NCI-H2171 treated with DMSO at 0.1 percent for 48 hours (cell line): ENCODE data around the gene ADAMTS2.
A peak's percentile ranks its signal among the peaks of the same experiment; 100 is the strongest.

ENCODE experiments used
- DNase-seq: peaks from one replicate; lab custom pipeline; 2025; lab: John Stamatoyannopoulos, UW

The ADAMTS2 gene

GRCh38 chr5:179254638-179255271, 90.5 kb downstream of the ADAMTS2 start:
- no peak for DNase-seq

- DNase-seq = no peak
Observed at GRCh38 chr5:179253730-179254129, 91.5 kb downstream of the ADAMTS2 start.

GRCh38 chr5:179251276-179251969, 93.8 kb downstream of the ADAMTS2 start:
- DNase-seq = no peak

DNA sequence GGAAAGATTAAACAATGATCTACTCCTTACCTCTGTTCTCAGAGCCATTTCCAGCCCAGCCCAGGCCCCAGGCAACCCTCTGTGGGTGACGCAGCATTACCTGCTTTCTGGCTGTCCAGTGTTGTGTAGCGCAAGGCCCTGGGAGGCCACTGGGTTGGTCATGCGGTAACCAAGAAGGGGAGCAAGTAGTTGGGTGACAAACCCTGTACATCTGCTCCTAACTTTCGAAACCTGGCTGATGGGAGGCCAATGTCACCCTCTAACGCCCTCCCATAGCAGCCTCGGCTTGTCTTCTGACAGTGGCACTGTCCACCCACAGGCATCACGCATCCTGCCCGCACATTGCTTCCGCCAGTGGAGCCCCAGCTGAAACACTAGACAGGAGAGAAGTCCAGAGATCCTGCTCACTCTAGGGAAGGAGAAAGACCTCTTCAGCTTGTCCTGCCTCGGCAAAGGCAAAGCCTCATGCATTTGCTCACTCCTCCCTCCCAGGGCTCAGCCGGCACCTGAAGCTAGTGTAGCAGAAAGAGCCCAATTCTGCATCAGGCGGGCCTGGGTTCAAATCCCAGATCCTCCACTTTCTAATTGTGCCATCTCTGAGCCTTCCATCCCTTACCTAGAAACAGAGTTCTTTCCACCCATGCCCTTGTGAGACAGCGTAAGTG, 94.6 kb downstream of the ADAMTS2 start:
- no peak for DNase-seq

DNA sequence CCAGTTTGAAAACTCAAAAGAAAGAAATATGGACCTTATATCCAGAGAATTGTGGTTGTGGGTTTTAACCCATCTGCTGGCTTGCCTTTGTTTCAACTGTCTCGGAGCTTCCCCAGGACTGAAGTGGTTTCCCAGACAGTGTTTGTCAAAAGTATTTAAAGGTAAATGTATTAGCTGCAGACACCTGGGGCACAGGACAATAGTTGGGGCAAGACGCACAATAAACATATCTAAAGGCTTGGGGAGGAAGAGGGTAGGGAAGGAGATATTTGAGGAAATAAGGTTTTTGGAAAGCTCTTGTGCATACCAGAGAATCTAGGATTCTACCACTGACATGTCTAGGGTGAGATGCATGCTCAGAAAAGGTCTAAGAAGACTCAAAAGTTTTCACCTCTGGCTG, 99.0 kb downstream of the ADAMTS2 start:
- no peak for DNase-seq

GRCh38 chr5:179245031-179245430, 100.2 kb downstream of the ADAMTS2 start:
- DNase-seq = no peak

- peak; percentile 24 for DNase-seq
Observed at GRCh38 chr5:179244044-179244443, 101.2 kb downstream of the ADAMTS2 start.

DNA sequence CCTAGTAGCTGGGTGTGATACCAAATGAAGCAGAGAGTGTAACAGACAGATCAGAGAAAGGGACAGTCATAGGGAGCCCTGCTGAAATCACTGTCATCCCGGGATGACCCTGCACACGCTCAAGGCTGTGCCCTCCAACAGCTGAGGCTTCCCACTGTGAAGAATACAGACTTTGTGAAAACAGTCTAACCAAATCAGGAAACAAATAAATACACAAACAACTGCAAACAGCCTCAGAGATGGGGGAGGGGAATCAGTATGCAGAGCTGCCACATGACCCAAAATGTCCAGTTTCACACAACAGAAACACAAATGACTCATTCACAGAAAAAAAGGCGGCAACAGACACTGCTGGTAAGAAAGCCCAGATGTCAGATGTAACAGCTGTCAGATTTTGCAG, 101.9 kb downstream of the ADAMTS2 start:
- DNase-seq = peak; percentile 59

GRCh38 chr5:179242676-179243075, 102.6 kb downstream of the ADAMTS2 start:
- DNase-seq = no peak

GRCh38 chr5:179241764-179242370, 103.4 kb downstream of the ADAMTS2 start:
- DNase-seq = no peak

- no peak for DNase-seq
Observed at GRCh38 chr5:179241175-179241574, 104.1 kb downstream of the ADAMTS2 start.

GRCh38 chr5:179240561-179240960, 104.7 kb downstream of the ADAMTS2 start:
- DNase-seq = no peak

DNA sequence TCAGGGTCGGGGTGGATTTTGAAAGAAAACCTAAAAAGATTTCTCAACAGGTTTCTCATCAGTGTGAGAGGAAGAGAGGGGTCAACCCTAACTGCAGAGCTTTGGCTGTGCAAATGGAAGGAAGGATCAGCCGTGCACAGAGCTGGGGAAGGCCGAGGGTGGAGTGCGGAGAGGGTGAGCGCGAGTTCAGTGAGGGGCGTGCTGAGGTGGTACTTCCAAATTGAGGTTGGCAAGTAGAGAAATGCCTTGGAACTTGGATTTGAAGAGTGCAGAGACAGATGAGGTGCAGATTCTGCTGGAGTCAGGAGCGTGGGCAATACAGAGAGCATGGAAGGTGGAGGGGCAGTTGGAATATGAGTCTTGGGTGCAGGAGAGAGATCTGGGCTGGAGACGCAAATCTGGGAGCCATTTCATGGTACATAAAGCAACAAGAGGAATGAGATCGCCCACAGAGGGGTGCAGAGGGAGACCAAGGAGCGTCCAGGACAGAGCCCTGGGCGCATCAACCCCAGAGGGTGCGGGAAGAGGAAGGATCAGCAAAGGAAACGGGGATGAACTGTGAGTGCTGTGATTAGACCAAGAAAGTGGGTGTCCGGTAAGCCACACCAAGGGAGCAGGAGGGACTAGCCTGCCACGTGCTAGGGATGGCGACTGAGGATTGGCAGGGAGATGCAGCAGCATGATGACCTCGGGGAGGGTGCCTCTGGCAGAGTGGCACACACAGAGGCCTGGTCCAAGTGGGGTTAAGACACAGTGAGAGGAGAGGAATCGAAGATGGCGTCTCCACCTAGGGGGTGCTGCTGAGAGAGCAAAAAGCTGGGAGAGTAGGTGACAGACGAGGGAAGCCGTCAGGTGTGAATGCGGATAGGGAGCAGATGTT, 105.8 kb downstream of the ADAMTS2 start:
- no peak for DNase-seq

GRCh38 chr5:179238628-179238970, 106.7 kb downstream of the ADAMTS2 start:
- DNase-seq = no peak

GRCh38 chr5:179237770-179238627, 107.3 kb downstream of the ADAMTS2 start:
- no peak for DNase-seq

DNA sequence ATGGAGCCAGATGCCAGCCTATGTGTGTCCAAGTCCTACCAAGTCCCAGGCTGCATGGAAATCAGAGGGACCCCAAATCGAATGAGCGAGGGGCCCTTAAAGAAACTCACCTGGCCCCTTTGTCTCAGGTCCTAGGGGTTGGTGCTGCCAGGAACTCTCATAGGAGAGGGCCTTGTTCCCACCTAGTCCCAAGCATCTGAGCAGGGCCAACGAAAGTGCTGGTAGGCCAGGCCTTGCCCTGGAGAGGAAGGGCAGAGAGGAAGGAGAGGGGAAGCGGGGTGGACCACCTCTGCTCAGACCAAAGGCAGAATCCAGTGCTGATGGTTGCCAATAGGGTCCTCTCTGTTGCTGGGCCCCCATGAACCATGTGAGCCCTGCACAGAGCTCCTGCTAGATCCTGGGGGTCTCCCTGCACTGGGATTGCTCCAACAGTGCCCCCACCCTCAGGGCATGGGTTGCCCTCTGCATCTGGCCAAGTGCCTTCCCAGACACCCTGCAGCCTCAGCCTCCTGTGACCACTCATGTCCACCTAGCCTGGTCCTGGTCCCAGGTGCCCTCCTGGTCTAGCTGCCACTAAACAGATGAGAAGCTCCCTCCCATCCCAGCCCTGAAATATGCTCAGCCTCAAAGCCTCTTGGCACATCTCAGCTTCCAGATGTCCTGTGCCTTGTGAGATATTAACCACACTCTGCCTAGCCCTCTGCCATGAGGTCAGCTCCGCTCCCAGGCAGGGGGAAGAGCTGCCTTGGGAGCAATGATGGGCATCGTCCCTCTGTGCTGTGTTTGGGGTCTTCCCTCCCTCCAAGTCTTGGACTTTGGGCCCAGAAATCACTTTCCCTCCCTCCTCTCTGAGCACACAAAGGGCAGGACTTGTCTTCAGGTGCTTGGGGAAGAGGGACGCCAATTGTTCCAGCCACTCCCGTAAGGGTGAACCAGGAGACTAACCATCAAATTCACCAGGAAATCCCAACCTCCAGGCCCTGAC, 109.6 kb downstream of the ADAMTS2 start:
- no peak for DNase-seq

DNA sequence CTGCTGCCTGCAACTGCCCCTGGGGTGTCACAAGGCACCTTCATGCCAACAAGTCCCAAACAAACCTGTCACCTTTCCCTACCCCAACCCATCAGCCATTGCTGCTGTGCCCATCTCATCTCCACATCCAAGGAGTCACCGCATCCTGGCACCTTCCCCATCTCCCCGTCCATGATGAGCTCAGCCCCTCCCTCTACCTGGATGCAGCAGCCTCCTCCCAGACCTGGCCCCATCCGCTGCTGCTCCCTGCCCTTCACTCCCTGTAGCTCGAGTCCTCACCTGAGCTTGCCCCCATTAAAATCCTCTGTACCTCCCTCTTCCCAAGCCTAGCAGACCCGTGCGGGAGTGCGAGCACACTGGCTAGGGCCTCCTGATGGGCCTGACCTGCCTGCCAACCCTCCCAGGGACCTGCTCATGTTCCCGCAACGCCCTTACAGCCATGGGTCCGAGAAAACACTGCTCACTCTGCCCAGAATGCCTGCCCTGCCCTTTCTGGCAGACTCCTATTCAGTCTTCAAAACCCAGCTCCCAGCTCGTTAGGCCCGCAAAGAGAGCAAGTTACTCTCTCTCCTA, 110.6 kb downstream of the ADAMTS2 start:
- DNase-seq = no peak

- DNase-seq = no peak
Observed at GRCh38 chr5:179233909-179234562, 111.2 kb downstream of the ADAMTS2 start.
